ENCODE data around the gene ZNF823. TPM values are rescaled to one million over a fixed set of nuclear protein-coding genes. Genes with fewer than 3 reads are reported as not detected.

Gene ZNF823
- total and polyA plus RNA-seq, 2 donors (not counting 3 experiments of a cell fraction or from before 2014, with no cell fraction given), result 1.4 to 4.4 TPM

DNA sequence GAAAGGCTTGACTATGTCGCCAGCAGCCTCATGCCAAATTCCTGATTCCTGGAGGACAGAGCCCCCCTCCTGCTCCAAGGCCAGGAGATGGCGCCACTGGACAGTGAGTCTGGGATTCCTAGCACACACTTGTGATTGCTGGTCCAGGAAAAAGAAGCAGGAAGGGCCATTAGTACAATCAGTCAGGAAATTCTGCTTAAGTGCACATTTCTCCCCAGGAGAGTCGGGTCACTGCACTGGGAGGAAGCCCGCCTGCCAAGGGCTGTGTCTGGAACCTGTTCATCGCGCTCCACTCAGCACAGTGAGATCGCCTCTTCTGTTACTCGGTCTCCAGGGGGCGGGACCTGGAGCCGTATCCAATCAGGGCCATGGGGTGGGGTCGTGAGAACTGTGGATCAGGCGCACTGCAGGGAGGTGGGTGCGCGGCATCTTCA, 65.1 kb downstream of the ZNF823 start:
- ChIA-PET POLR2A (no interaction called here), CTCF (interaction anchor here (0.7 to 2.4 kb wide), 8 partner anchors 10 to 316 kb away, joined by 3 to 12 read pairs (median 3); partner anchors contain the start of genes ZNF441 and ZNF823)
- H2AFZ ChIP-seq (ENCODE audit: low read depth, low read length), result peak overlapping the region; percentile 80
- no peaks in the 10 kb centered on the region for H3K9me3 ChIP-seq (replicated peaks; ENCODE audit: control insufficient read depth, insufficient read depth, low read length)
- H4K20me1 ChIP-seq (replicated peaks; ENCODE audit: control insufficient read depth, extremely low read depth, insufficient read depth, low read length), result no peaks in the 10 kb centered on the region
- DNase-seq (ENCODE audit: low read depth, low spot score) (peak; percentile 81), FAIRE-seq (peak; percentile 93)
- H3K4me2 ChIP-seq (ENCODE audit: insufficient read depth, low read length), result peak overlapping the region; percentile 67
- BruUV-seq (replicated peaks), result no TSS peak
- H3K27me3 ChIP-seq (ENCODE audit: control insufficient read depth in 2 of 2, insufficient read depth in 2 of 2, low read length in 2 of 2), result no peaks in the 10 kb centered on the region
- peak overlapping the region in 2 of 3 experiments; percentile 36 to 51 for H3K4me3 ChIP-seq (replicated peaks in 1 of 3; ENCODE audit: insufficient read depth in 1 of 3, low read depth in 1 of 3, low read length in 3 of 3)
- dilution Hi-C loops (cut with MboI; ENCODE audit: extremely low pct_ligation_motif_present, low sequenced_read_pairs) (no loop called here), intact Hi-C loops (cut with micrococcal nuclease) (loop anchor here (1.0 to 2.0 kb wide), 3 partner anchors 65 to 315 kb away; partner anchors contain the start of genes ZNF491 and ZNF823)
- H3K79me2 ChIP-seq (ENCODE audit: control insufficient read depth, insufficient read depth, low read length), result no peaks in the 10 kb centered on the region
- no peak for TF ChIP-seq POLR2A (IDR thresholded peaks at IDR 0.05; ENCODE audit: low read depth, low read length)
- TF ChIP-seq, protein P1, sequence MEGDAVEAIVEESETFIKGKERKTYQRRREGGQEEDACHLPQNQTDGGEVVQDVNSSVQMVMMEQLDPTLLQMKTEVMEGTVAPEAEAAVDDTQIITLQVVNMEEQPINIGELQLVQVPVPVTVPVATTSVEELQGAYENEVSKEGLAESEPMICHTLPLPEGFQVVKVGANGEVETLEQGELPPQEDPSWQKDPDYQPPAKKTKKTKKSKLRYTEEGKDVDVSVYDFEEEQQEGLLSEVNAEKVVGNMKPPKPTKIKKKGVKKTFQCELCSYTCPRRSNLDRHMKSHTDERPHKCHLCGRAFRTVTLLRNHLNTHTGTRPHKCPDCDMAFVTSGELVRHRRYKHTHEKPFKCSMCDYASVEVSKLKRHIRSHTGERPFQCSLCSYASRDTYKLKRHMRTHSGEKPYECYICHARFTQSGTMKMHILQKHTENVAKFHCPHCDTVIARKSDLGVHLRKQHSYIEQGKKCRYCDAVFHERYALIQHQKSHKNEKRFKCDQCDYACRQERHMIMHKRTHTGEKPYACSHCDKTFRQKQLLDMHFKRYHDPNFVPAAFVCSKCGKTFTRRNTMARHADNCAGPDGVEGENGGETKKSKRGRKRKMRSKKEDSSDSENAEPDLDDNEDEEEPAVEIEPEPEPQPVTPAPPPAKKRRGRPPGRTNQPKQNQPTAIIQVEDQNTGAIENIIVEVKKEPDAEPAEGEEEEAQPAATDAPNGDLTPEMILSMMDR (IDR thresholded peaks at IDR 0.05; ENCODE audit: extremely low read depth in 1 of 2, insufficient read depth in 1 of 2, low read depth in 1 of 2, low read length in 2 of 2), result peak; percentile 79 to 86
- no peaks in the 10 kb centered on the region for H3K9me1 ChIP-seq (replicated peaks; ENCODE audit: control insufficient read depth, extremely low read depth, insufficient read depth, low read length)
- no peaks in the 10 kb centered on the region for H3K36me3 ChIP-seq (ENCODE audit: control insufficient read depth in 2 of 2, extremely low read depth in 1 of 2, insufficient read depth in 2 of 2, low read length in 2 of 2)
- H3K9ac ChIP-seq (replicated peaks; ENCODE audit: extremely low read depth, insufficient read depth, low read length), result no peak overlapping the region
- H3K27ac ChIP-seq (ENCODE audit: insufficient read depth, low read depth, low read length), result no peak overlapping the region
- peaks cover 6% of the 10 kb centered on the region for H3K4me1 ChIP-seq (ENCODE audit: control insufficient read depth, extremely low read depth, insufficient read depth, low read length)

Small RNA genes lying within 50 kb of the gene (small RNA-seq; reads per million reads assigned to genes)
- not detected for gene ZNF833P (ENCODE audit: insufficient read depth, insufficient read length, low read depth, low replicate concordance)

Other genes with a start within 250 kb of the ZNF823 start
- gene ZNF653, start 233.1 kb downstream of the ZNF823 start, total RNA-seq, result 7.0 and 9.8 TPM in 2 replicates
- 7.1 and 8.7 TPM in 2 replicates for gene ZNF653, start 233.1 kb downstream of the ZNF823 start, polyA plus RNA-seq
- 32.4 and 36.7 TPM in 2 replicates for gene ECSIT, start 209.8 kb downstream of the ZNF823 start, total RNA-seq
- gene ECSIT, start 209.8 kb downstream of the ZNF823 start, polyA plus RNA-seq, result 47.2 and 54.0 TPM in 2 replicates
- gene CNN1, start 200.1 kb downstream of the ZNF823 start, total RNA-seq, result not detected in 2 replicates
- gene CNN1, start 200.1 kb downstream of the ZNF823 start, polyA plus RNA-seq, result 0.76 and 1.0 TPM in 2 replicates
- 39.4 and 49.9 TPM in 2 replicates for gene ELOF1, start 179.7 kb downstream of the ZNF823 start, total RNA-seq
- 80.2 and 92.6 TPM in 2 replicates for gene ELOF1, start 179.7 kb downstream of the ZNF823 start, polyA plus RNA-seq
- not detected in 2 replicates for gene ACP5, start 161.3 kb downstream of the ZNF823 start, total RNA-seq
- gene ACP5, start 161.3 kb downstream of the ZNF823 start, polyA plus RNA-seq, result 0.84 and 1.3 TPM in 2 replicates
- gene ZNF627, start 141.5 kb downstream of the ZNF823 start, total RNA-seq, result 9.7 and 11.2 TPM in 2 replicates
- gene ZNF627, start 141.5 kb downstream of the ZNF823 start, polyA plus RNA-seq, result 5.6 and 5.9 TPM in 2 replicates
- gene ZNF441, start 28.1 kb upstream of the ZNF823 start, total RNA-seq, result 2.4 and 4.5 TPM in 2 replicates
- gene ZNF441, start 28.1 kb upstream of the ZNF823 start, polyA plus RNA-seq, result 1.2 and 1.9 TPM in 2 replicates
- gene ZNF491, start 59.6 kb upstream of the ZNF823 start, total RNA-seq, result 0.85 and 1.1 TPM in 2 replicates
- 0.35 and 0.55 TPM in 2 replicates for gene ZNF491, start 59.6 kb upstream of the ZNF823 start, polyA plus RNA-seq
- gene ZNF440, start 75.3 kb upstream of the ZNF823 start, total RNA-seq, result 9.1 and 13.3 TPM in 2 replicates
- gene ZNF440, start 75.3 kb upstream of the ZNF823 start, polyA plus RNA-seq, result 1.5 and 2.2 TPM in 2 replicates
- gene ZNF439, start 109.8 kb upstream of the ZNF823 start, total RNA-seq, result 0.33 TPM in 1 of 2 replicates, not detected in the other
- 0.12 and 0.18 TPM in 2 replicates for gene ZNF439, start 109.8 kb upstream of the ZNF823 start, polyA plus RNA-seq
- gene ZNF69, start 148.8 kb upstream of the ZNF823 start, total RNA-seq, result 1.2 and 5.6 TPM in 2 replicates
- gene ZNF69, start 148.8 kb upstream of the ZNF823 start, polyA plus RNA-seq, result 1.4 and 1.9 TPM in 2 replicates
- gene ZNF700, start 186.2 kb upstream of the ZNF823 start, total RNA-seq, result 6.9 and 7.9 TPM in 2 replicates
- 1.8 and 2.3 TPM in 2 replicates for gene ZNF700, start 186.2 kb upstream of the ZNF823 start, polyA plus RNA-seq
- gene ZNF763, start 226.1 kb upstream of the ZNF823 start, total RNA-seq, result 0.48 and 0.77 TPM in 2 replicates
- 0.17 and 0.22 TPM in 2 replicates for gene ZNF763, start 226.1 kb upstream of the ZNF823 start, polyA plus RNA-seq

Data from endothelial cell of umbilical vein (primary cell).